GM12878 (cell line): ENCODE measurements around the gene DDX54.

Experiments
- BHLHE40 ChIP-seq, 2 experiments: fragments of 450-650 bp in 1 of 2; IDR thresholded peaks; 2 replicates each; pipeline ENCODE4 v1.6.1; 2011 to 2017; ENCODE audit warnings: low read depth in 2 of 2, borderline replicate concordance in 1 of 2, improper control_type of control experiment in 1 of 2, low read length in 1 of 2, mild to moderate bottlenecking in 1 of 2
- CTCF ChIP-seq, 3 experiments: IDR thresholded peaks in 2 of 3; conservative IDR thresholded peaks in 1 of 3; 2 replicates each; pipeline ENCODE4 v1.5.1; 2011; ENCODE audit warnings: low read depth in 3 of 3, low read length in 3 of 3, mild to moderate bottlenecking in 3 of 3, control low read depth in 2 of 3, moderate library complexity in 2 of 3, inconsistent platforms in 1 of 3, mixed read lengths in 1 of 3; ENCODE audit not compliant: control insufficient read depth in 2 of 3, insufficient read depth in 1 of 3; ENCODE audit errors: extremely low read depth in 1 of 3
- EZH2 ChIP-seq: IDR thresholded peaks from 2 replicates; pipeline ENCODE4 v1.6.1; 2012; ENCODE audit warnings: low read depth, mild to moderate bottlenecking, control low read depth, inconsistent platforms, low read length, borderline replicate concordance; ENCODE audit not compliant: control insufficient read depth
- HDAC2 ChIP-seq: fragments of 200-600 bp; sonication (generic); IDR thresholded peaks from 2 replicates; pipeline ENCODE4 v1.6.1; 2017
- IKZF1 ChIP-seq: fragments of 450-650 bp; conservative IDR thresholded peaks from 2 replicates; pipeline ENCODE4 v1.6.1; 2017; ENCODE audit warnings: antibody characterized with exemption, mild to moderate bottlenecking
- ZNF24 ChIP-seq: fragments of 450-650 bp; IDR thresholded peaks from 2 replicates; pipeline ENCODE4 v1.6.1; 2017; ENCODE audit warnings: antibody characterized with exemption, mild to moderate bottlenecking
- ZSCAN29 ChIP-seq: fragments of 450-650 bp; IDR thresholded peaks from 2 replicates; pipeline ENCODE4 v1.6.1; 2017; ENCODE audit warnings: mild to moderate bottlenecking, moderate library complexity
- TF ChIP-seq, protein P1 (sequence below): IDR thresholded peaks from 2 replicates; pipeline ENCODE4 v1.6.1; 2012; ENCODE audit warnings: low read depth, low read length, improper control_type of control experiment
- TF ChIP-seq, protein P2 (sequence below): fragments of 150-350 bp; IDR thresholded peaks from 2 replicates; pipeline ENCODE4 v1.6.1; 2016; ENCODE audit warnings: low read depth, low read length

GRCh38 chr12:113196582-113196981, 11.3 kb upstream of the DDX54 start:
- TF ChIP-seq IKZF1 (no peak), EZH2 (no peak), ZSCAN29 (no peak), ZNF24 (no peak), HDAC2 (no peak), CTCF (IDR thresholded peaks at IDR 0.05 in 2 of 3, conservative IDR thresholded peaks at IDR 0.05 in 1 of 3; ENCODE audit: control insufficient read depth in 2 of 3, extremely low read depth in 1 of 3, insufficient read depth in 1 of 3, low read depth in 3 of 3, low read length in 3 of 3) (no peak), BHLHE40 (IDR thresholded peaks at IDR 0.05; ENCODE audit: borderline replicate concordance in 1 of 2, low read depth in 2 of 2, low read length in 1 of 2) (no peak)
- TF ChIP-seq, protein P1, sequence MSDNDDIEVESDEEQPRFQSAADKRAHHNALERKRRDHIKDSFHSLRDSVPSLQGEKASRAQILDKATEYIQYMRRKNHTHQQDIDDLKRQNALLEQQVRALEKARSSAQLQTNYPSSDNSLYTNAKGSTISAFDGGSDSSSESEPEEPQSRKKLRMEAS, result no peak
- TF ChIP-seq, protein P2, sequence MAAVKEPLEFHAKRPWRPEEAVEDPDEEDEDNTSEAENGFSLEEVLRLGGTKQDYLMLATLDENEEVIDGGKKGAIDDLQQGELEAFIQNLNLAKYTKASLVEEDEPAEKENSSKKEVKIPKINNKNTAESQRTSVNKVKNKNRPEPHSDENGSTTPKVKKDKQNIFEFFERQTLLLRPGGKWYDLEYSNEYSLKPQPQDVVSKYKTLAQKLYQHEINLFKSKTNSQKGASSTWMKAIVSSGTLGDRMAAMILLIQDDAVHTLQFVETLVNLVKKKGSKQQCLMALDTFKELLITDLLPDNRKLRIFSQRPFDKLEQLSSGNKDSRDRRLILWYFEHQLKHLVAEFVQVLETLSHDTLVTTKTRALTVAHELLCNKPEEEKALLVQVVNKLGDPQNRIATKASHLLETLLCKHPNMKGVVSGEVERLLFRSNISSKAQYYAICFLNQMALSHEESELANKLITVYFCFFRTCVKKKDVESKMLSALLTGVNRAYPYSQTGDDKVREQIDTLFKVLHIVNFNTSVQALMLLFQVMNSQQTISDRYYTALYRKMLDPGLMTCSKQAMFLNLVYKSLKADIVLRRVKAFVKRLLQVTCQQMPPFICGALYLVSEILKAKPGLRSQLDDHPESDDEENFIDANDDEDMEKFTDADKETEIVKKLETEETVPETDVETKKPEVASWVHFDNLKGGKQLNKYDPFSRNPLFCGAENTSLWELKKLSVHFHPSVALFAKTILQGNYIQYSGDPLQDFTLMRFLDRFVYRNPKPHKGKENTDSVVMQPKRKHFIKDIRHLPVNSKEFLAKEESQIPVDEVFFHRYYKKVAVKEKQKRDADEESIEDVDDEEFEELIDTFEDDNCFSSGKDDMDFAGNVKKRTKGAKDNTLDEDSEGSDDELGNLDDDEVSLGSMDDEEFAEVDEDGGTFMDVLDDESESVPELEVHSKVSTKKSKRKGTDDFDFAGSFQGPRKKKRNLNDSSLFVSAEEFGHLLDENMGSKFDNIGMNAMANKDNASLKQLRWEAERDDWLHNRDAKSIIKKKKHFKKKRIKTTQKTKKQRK, result no peak
